Cardiac fibroblast (primary cell): ENCODE measurements around the gene CCS.

ENCODE experiments used
- DNase-seq, 2 donors: peaks; one replicate each; pipeline versions ENCODE4 v3.0.0 to v3.0.0-alpha.2; 2010; ENCODE audit warnings: low read depth in 2 of 2
- H3K4me3 ChIP-seq, 2 donors: replicated peaks in 1 of 2; 1 replicate in 1 of 2; 2 replicates in 1 of 2; pipeline ENCODE4 v1.5.1; 2011; ENCODE audit warnings: low read depth in 2 of 2, low read length in 2 of 2, mild to moderate bottlenecking in 2 of 2, moderate library complexity in 1 of 2
- TF ChIP-seq, protein P1 (sequence below): IDR thresholded peaks from one replicate; pipeline ENCODE4 v1.5.1; 2011; ENCODE audit warnings: low read depth, mild to moderate bottlenecking, low read length, inconsistent platforms

CCS gene

DNA sequence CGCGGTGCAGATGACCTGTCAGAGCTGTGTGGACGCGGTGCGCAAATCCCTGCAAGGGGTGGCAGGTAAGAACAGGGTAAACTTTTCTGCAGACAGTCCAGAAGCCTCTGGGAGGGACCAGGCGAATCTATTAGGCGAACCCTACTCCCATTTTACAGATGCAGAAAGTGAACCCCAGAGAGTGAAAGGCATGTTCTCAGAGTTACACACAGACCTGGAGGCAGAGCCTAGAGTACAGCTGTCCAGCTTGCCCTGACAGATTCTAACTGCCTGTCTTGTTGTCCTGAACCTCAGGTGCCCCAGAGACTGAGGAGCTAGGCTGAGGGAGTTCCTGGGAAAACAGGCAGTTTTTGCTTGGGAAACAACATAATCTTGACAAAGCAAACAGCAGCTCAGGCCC, 665 bp downstream of the CCS start:
- TF ChIP-seq, protein P1, sequence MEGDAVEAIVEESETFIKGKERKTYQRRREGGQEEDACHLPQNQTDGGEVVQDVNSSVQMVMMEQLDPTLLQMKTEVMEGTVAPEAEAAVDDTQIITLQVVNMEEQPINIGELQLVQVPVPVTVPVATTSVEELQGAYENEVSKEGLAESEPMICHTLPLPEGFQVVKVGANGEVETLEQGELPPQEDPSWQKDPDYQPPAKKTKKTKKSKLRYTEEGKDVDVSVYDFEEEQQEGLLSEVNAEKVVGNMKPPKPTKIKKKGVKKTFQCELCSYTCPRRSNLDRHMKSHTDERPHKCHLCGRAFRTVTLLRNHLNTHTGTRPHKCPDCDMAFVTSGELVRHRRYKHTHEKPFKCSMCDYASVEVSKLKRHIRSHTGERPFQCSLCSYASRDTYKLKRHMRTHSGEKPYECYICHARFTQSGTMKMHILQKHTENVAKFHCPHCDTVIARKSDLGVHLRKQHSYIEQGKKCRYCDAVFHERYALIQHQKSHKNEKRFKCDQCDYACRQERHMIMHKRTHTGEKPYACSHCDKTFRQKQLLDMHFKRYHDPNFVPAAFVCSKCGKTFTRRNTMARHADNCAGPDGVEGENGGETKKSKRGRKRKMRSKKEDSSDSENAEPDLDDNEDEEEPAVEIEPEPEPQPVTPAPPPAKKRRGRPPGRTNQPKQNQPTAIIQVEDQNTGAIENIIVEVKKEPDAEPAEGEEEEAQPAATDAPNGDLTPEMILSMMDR: no peak
- DNase-seq: no peak
- peak overlapping the region; percentile 72 to 76 for H3K4me3 ChIP-seq

DNA sequence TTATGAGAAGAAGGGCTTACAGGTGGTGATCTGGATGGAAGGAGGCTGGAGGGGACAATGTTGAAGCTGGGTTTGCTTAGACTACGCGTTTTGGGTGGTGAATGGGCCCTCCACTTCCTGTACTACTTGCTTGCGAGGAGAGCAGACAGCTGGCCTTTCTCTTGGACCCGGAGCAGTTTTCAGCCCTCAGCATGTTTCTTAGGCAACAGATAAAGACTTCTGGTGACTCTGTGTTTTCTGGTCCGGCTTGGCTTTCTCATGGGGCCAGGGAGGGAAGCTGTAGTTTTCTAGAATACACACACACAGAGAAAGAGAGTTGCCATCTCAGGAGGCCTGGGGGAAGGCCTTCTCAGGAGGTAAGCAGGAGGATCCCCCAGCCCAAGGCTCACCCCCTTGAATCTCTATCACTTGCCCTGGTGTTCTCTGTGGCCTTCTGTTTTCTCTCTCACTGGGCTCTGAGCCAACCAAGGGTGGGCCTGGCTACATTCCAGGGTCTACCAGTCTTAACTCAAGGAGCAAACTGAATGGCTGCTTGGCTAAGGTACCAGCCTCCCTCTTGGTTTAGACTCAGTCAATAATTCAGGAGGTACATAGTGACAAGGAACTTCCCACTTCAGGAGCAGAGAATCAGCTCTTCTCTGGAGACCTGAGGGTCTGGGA, 2.4 kb downstream of the CCS start:
- DNase-seq: peak; percentile 77 to 95
- TF ChIP-seq, protein P1: no peak
- H3K4me3 ChIP-seq: no peak overlapping the region

- H3K4me3 ChIP-seq: no peak overlapping the region
- DNase-seq: no peak
- TF ChIP-seq, protein P1: no peak
Measured at GRCh38 chr11:66598993-66599392, 6.0 kb downstream of the CCS start.

GRCh38 chr11:66600219-66600618, 7.2 kb downstream of the CCS start:
- DNase-seq: no peak
- TF ChIP-seq, protein P1: no peak
- no peak overlapping the region for H3K4me3 ChIP-seq

GRCh38 chr11:66600631-66601233, 7.7 kb downstream of the CCS start:
- TF ChIP-seq, protein P1: no peak
- DNase-seq: peak; percentile 39 to 52
- no peak overlapping the region for H3K4me3 ChIP-seq

DNA sequence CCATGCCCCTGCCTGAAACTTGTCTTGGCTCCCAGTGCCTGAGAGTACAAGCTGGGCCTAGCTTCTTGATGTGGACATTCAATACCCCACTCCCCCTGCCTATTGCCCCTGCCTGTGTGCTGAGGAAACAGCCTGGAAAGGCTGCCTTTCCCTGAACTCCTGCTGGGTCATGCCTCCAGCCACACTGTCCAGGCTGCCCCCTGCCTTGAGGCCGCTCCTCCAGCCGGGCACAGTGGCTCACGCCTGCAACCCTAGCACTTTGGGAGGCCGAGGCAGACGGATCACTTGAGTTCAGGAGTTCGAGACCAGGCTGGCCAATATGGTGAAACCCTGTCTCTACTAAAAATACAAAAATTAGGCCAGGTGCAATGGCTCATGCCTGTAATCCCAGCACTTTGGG, 10.1 kb downstream of the CCS start:
- DNase-seq: no peak
- TF ChIP-seq, protein P1: no peak
- H3K4me3 ChIP-seq: no peak overlapping the region
